ENCODE data around the gene PIGBOS1. TPM values are rescaled to one million over a fixed set of nuclear protein-coding genes. Genes with fewer than 3 reads are reported as not detected.

Gene PIGBOS1
- total RNA-seq, 1 experiment from 2014 or later: 15.8 TPM

DNA sequence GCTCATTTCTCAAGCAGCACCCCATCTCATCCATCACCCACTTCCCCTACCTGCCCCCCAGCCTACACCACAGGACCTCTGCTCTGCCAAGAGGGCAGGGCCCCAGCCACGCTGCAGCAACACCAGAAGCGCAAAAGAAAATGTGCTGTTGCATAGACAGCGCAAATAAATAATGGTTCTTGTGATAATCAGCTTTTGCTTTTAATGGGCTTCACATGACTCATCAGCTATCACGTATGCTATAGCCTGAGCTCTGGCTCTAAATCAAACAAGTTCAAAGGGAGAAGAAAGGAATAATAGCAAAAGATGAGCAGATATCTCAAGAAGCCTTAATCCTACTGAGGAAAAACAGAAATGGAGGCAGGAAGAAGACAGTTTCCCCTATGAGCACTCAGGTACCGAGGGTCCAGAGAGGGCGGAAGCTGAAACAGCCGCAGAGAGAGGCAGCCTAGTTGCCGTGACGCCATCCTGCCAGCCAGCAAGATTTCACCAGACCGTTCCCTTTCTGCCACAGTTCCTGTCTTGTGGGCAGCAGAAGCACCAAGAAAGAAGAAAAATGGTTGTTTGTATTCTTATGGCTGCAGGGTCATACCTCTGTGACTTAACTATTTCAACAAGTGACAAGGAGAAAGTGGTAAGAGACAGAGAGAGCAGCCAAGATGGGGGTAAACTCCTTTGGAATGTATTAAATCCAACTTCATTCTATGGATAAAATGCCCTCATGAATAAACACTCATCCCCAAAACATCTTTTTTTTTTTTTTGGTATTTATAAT lies 51.3 kb downstream of the PIGBOS1 start:
- DNase-seq (ENCODE audit: low spot score): peak; percentile 56

Other genes starting within 250 kb of the PIGBOS1 start
- gene RSL24D1, start 122.2 kb downstream of the PIGBOS1 start, total RNA-seq (2014; rRNA removed; shearing (Covaris generic)): 125 and 145 TPM in 2 replicates
- 9.6 and 15.9 TPM in 2 replicates for gene RAB27A, start 29.3 kb downstream of the PIGBOS1 start, total RNA-seq (2014; rRNA removed; shearing (Covaris generic))
- gene PIGB, start 99 bp upstream of the PIGBOS1 start, total RNA-seq (2014; rRNA removed; shearing (Covaris generic)): 23.7 and 26.2 TPM in 2 replicates
- 79.0 and 90.7 TPM in 2 replicates for gene CCPG1, start 89.2 kb upstream of the PIGBOS1 start, total RNA-seq (2014; rRNA removed; shearing (Covaris generic))
- 1.3 and 6.5 TPM in 2 replicates for gene PIERCE2, start 89.4 kb upstream of the PIGBOS1 start, total RNA-seq (2014; rRNA removed; shearing (Covaris generic))
- gene DNAAF4, start 189.1 kb upstream of the PIGBOS1 start, total RNA-seq (2014; rRNA removed; shearing (Covaris generic)): 1.3 and 2.6 TPM in 2 replicates